Keratinocyte (primary cell): Measurements from ENCODE around the gene GARIN3. TPM values are rescaled to one million over a fixed set of nuclear protein-coding genes. Genes with fewer than 3 reads are reported as not detected.
"Not testable (repeated sequence)": the region's sequence is repeated elsewhere in the genome, so short reads cannot be mapped to it uniquely, and the experiment has no call there.

Experiments
- DNase-seq: peaks from one replicate; pipeline ENCODE4 v3.0.0-alpha.2; 2011; ENCODE audit warnings: low read depth, missing footprints, low spot score
- FAIRE-seq: peaks from 2 replicates; lab custom pipeline; 2011; peaks lifted over from hg19 to GRCh38; lab: Jason Lieb, UNC
- H2AFZ ChIP-seq: 2 replicates; pipeline ENCODE4 v1.6.0; 2012; ENCODE audit warnings: low read length, control low read depth, inconsistent platforms; ENCODE audit not compliant: control insufficient read depth
- H3K27ac ChIP-seq: 2 replicates; pipeline ENCODE4 v1.5.1; 2011; ENCODE audit warnings: low read length; ENCODE audit not compliant: control insufficient read depth, insufficient read depth
- H3K27me3 ChIP-seq: 3 replicates; pipeline ENCODE4 v1.6.0; 2011; ENCODE audit warnings: low read length; ENCODE audit not compliant: control insufficient read depth, insufficient read depth; ENCODE audit errors: extremely low read depth
- H3K36me3 ChIP-seq, 2 experiments: 2 replicates in 1 of 2; 3 replicates in 1 of 2; pipeline ENCODE4 v1.5.1; 2011; ENCODE audit warnings: low read length in 2 of 2, mild to moderate bottlenecking in 1 of 2; ENCODE audit not compliant: control insufficient read depth in 2 of 2, insufficient read depth in 2 of 2; ENCODE audit errors: extremely low read depth in 1 of 2
- H3K4me1 ChIP-seq: 3 replicates; pipeline ENCODE4 v1.5.1; 2011; ENCODE audit warnings: low read length; ENCODE audit not compliant: control insufficient read depth, insufficient read depth; ENCODE audit errors: extremely low read depth
- H3K4me2 ChIP-seq: 3 replicates; pipeline ENCODE4 v1.6.0; 2011; ENCODE audit warnings: low read depth, low read length; ENCODE audit not compliant: control insufficient read depth, insufficient read depth; ENCODE audit errors: extremely low read depth
- H3K4me3 ChIP-seq, 3 experiments: fragments of 200-600 bp in 1 of 3; sonication (generic) in 1 of 3; 2 replicates in 2 of 3; 3 replicates in 1 of 3; pipeline ENCODE4 v1.5.1; 2011 to 2016; ENCODE audit warnings: low read length in 3 of 3, mild to moderate bottlenecking in 3 of 3, control low read depth in 2 of 3, inconsistent platforms in 1 of 3, low read depth in 1 of 3, mixed read lengths in 1 of 3, mixed run types in 1 of 3, moderate library complexity in 1 of 3; ENCODE audit not compliant: control insufficient read depth in 2 of 3, insufficient read depth in 2 of 3; ENCODE audit errors: extremely low read depth in 1 of 3
- H3K79me2 ChIP-seq: 2 replicates; pipeline ENCODE4 v1.6.0; 2012; ENCODE audit warnings: low read length; ENCODE audit not compliant: control insufficient read depth, insufficient read depth
- H3K9ac ChIP-seq: 3 replicates; pipeline ENCODE4 v1.6.0; 2011; ENCODE audit warnings: low read length; ENCODE audit not compliant: control insufficient read depth, insufficient read depth; ENCODE audit errors: extremely low read depth
- H3K9me1 ChIP-seq: 3 replicates; pipeline ENCODE4 v1.6.0; 2011; ENCODE audit warnings: low read length; ENCODE audit not compliant: control insufficient read depth, insufficient read depth; ENCODE audit errors: extremely low read depth
- H3K9me3 ChIP-seq: 2 replicates; pipeline ENCODE4 v1.5.1; 2012; ENCODE audit warnings: low read depth, low read length; ENCODE audit not compliant: control insufficient read depth
- H4K20me1 ChIP-seq: 3 replicates; pipeline ENCODE4 v1.6.0; 2011; ENCODE audit warnings: low read length; ENCODE audit not compliant: control insufficient read depth, insufficient read depth; ENCODE audit errors: extremely low read depth
- CTCF ChIP-seq, 3 experiments: IDR thresholded peaks in 1 of 3; conservative IDR thresholded peaks in 1 of 3; optimal IDR thresholded peaks in 1 of 3; 2 replicates in 2 of 3; 3 replicates in 1 of 3; pipeline versions ENCODE3 to v1.5.1; 2011; ENCODE audit warnings: low read length in 3 of 3, mild to moderate bottlenecking in 3 of 3, moderate library complexity in 2 of 3, control low read depth in 1 of 3, inconsistent platforms in 1 of 3; ENCODE audit not compliant: insufficient read depth in 2 of 3; ENCODE audit errors: extremely low read depth in 1 of 3
- EZH2 ChIP-seq: IDR thresholded peaks from one replicate; pipeline ENCODE4 v1.6.1; 2012; ENCODE audit warnings: inconsistent platforms, mild to moderate bottlenecking, low read length, moderate library complexity
- dilution Hi-C: fragments of 300-500 bp; cut with MboI; formaldehyde crosslinking; loops from one replicate; pipeline ENCODE4 v1.7.0; 2020; ENCODE audit warnings: low sequenced_read_pairs; ENCODE audit not compliant: extremely low pct_ligation_motif_present
- polyA plus RNA-seq, 5 experiments: library from polyadenylated mRNA; depleted of rRNA in 3 of 5; stranded (reverse) in 3 of 5; stranded (forward) in 1 of 5; unstranded in 1 of 5; fragments of >200 nt; gene quantifications; 1 replicate in 1 of 5; 2 replicates in 3 of 5; 3 replicates in 1 of 5; pipeline versions ENCODE4 v1.2.1 to v1.2.3, GENCODE V29; 2011 to 2012; ENCODE audit warnings: missing spikeins in 2 of 5, low read depth in 1 of 5, low replicate concordance in 1 of 5

GARIN3 gene
- polyA plus RNA-seq, 1 donor (not counting 4 experiments of a cell fraction or from before 2014, with no cell fraction given) = not detected

- Histone ChIP-seq H3K27ac (no peak overlapping the region), H3K36me3 (no peaks in the 10 kb centered on the region), H3K27me3 (no peaks in the 10 kb centered on the region), H3K4me2 (no peak overlapping the region), H2AFZ (no peak overlapping the region), H3K9ac (no peak overlapping the region), H3K79me2 (no peaks in the 10 kb centered on the region), H3K4me3 (no peak overlapping the region), H3K9me1 (no peaks in the 10 kb centered on the region), H3K9me3 (no peaks in the 10 kb centered on the region), H3K4me1 (no peaks in the 10 kb centered on the region), H4K20me1 (no peaks in the 10 kb centered on the region)
- DNase-seq (no peak), FAIRE-seq (no peak)
- TF ChIP-seq CTCF (optimal IDR thresholded peaks at IDR 0.05 in 1 of 3, IDR thresholded peaks at IDR 0.05 in 1 of 3, conservative IDR thresholded peaks at IDR 0.05 in 1 of 3; ENCODE audit: extremely low read depth in 1 of 3, insufficient read depth in 2 of 3, low read length in 3 of 3) (no peak), EZH2 (no peak)
- dilution Hi-C loops = no loop called here
Measured at GRCh38 chr5:157187046-157187754, 21.1 kb upstream of the GARIN3 start.

GRCh38 chr5:157186309-157187045 is 20.4 kb upstream of the GARIN3 start:
- Histone ChIP-seq H3K79me2 (no peaks in the 10 kb centered on the region), H3K9me3 (no peaks in the 10 kb centered on the region), H3K9ac (no peak overlapping the region), H3K4me2 (no peak overlapping the region), H3K9me1 (no peaks in the 10 kb centered on the region), H2AFZ (no peak overlapping the region), H4K20me1 (no peaks in the 10 kb centered on the region), H3K36me3 (no peaks in the 10 kb centered on the region), H3K4me1 (no peaks in the 10 kb centered on the region), H3K4me3 (no peak overlapping the region), H3K27me3 (no peaks in the 10 kb centered on the region), H3K27ac (no peak overlapping the region)
- dilution Hi-C loops = no loop called here
- TF ChIP-seq CTCF (optimal IDR thresholded peaks at IDR 0.05 in 1 of 3, IDR thresholded peaks at IDR 0.05 in 1 of 3, conservative IDR thresholded peaks at IDR 0.05 in 1 of 3; ENCODE audit: extremely low read depth in 1 of 3, insufficient read depth in 2 of 3, low read length in 3 of 3) = no peak
- TF ChIP-seq EZH2 = no peak
- FAIRE-seq (no peak), DNase-seq (no peak)

GRCh38 chr5:157185122-157185521 is 19.1 kb upstream of the GARIN3 start:
- H4K20me1 ChIP-seq, H3K9me3 ChIP-seq, H3K27me3 ChIP-seq, H3K4me3 ChIP-seq, H3K27ac ChIP-seq, H3K4me2 ChIP-seq, H3K9ac ChIP-seq, DNase-seq, H2AFZ ChIP-seq, FAIRE-seq, H3K4me1 ChIP-seq, dilution Hi-C loops, H3K9me1 ChIP-seq, H3K36me3 ChIP-seq, H3K79me2 ChIP-seq: not testable (repeated sequence)
